HL-60 (cell line): ENCODE data around the gene DHRS7C.

Source experiments
- DNase-seq, 2 experiments: peaks; one replicate each; pipeline ENCODE4 v3.0.0-alpha.2; 2010 to 2020; ENCODE audit warnings: low read depth in 1 of 2, low spot score in 1 of 2
- H3K27ac ChIP-seq: fragments of 250-450 bp; sonication (Bioruptor Pico); replicated peaks from 2 replicates; pipeline ENCODE4 v1.5.1; 2020; ENCODE audit warnings: mild to moderate bottlenecking, moderate library complexity
- H3K27me3 ChIP-seq: fragments of 250-450 bp; sonication (Bioruptor Pico); 2 replicates; pipeline ENCODE4 v1.5.1; 2021; ENCODE audit warnings: mild to moderate bottlenecking, moderate library complexity; ENCODE audit not compliant: insufficient read depth, poor library complexity, severe bottlenecking
- H3K4me3 ChIP-seq: replicated peaks from 2 replicates; pipeline ENCODE4 v1.5.1; 2011; ENCODE audit warnings: mild to moderate bottlenecking, control low read depth, low read length; ENCODE audit not compliant: insufficient read depth
- GABPA ChIP-seq: IDR thresholded peaks from 2 replicates; pipeline ENCODE4 v1.6.1; 2012; ENCODE audit warnings: low read depth
- POLR2AphosphoS5 ChIP-seq: IDR thresholded peaks from 2 replicates; pipeline ENCODE4 v1.6.1; 2012; ENCODE audit warnings: low read depth
- SPI1 ChIP-seq: IDR thresholded peaks from 2 replicates; pipeline ENCODE4 v1.6.1; 2012; ENCODE audit warnings: low read depth, mild to moderate bottlenecking, borderline replicate concordance
- TF ChIP-seq, protein P1 (sequence below): IDR thresholded peaks from 2 replicates; pipeline ENCODE4 v1.6.1; 2012; ENCODE audit warnings: low read depth; ENCODE audit not compliant: insufficient replicate concordance
- TF ChIP-seq, protein P2 (sequence below): IDR thresholded peaks from one replicate; pipeline ENCODE4 v1.5.1; 2011; ENCODE audit warnings: low read length, control low read depth, inconsistent platforms; ENCODE audit not compliant: insufficient read depth

The DHRS7C gene

GRCh38 chr17:9806699-9807098 is 15.3 kb upstream of the DHRS7C start:
- Histone ChIP-seq H3K4me3 (no peak overlapping the region), H3K27me3 (no peaks in the 10 kb centered on the region), H3K27ac (no peak overlapping the region)
- TF ChIP-seq GABPA (no peak), POLR2AphosphoS5 (no peak)
- TF ChIP-seq, protein P1, sequence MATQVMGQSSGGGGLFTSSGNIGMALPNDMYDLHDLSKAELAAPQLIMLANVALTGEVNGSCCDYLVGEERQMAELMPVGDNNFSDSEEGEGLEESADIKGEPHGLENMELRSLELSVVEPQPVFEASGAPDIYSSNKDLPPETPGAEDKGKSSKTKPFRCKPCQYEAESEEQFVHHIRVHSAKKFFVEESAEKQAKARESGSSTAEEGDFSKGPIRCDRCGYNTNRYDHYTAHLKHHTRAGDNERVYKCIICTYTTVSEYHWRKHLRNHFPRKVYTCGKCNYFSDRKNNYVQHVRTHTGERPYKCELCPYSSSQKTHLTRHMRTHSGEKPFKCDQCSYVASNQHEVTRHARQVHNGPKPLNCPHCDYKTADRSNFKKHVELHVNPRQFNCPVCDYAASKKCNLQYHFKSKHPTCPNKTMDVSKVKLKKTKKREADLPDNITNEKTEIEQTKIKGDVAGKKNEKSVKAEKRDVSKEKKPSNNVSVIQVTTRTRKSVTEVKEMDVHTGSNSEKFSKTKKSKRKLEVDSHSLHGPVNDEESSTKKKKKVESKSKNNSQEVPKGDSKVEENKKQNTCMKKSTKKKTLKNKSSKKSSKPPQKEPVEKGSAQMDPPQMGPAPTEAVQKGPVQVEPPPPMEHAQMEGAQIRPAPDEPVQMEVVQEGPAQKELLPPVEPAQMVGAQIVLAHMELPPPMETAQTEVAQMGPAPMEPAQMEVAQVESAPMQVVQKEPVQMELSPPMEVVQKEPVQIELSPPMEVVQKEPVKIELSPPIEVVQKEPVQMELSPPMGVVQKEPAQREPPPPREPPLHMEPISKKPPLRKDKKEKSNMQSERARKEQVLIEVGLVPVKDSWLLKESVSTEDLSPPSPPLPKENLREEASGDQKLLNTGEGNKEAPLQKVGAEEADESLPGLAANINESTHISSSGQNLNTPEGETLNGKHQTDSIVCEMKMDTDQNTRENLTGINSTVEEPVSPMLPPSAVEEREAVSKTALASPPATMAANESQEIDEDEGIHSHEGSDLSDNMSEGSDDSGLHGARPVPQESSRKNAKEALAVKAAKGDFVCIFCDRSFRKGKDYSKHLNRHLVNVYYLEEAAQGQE, result no peak
- DNase-seq, result no peak

DNA sequence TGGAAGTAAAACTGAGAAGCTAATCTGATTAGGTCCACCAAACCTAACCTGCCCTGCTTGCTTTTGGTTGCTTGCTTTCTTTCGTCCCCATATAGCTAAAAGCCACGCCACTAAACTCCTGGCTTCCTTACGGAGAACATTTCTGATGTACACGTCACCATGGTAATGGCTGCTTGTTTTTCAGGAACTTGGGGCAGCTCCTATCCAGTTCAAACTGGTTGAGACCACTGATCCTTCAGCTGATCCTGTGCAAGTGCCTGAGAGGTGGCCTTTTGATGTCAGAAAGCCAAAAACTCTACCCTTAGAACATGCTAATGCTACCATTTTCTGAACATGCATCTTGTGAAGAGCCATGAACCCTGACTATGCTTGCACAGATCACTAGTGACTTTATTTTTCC is 14.4 kb upstream of the DHRS7C start:
- Histone ChIP-seq H3K4me3 (no peak overlapping the region), H3K27ac (no peak overlapping the region), H3K27me3 (no peaks in the 10 kb centered on the region)
- TF ChIP-seq POLR2AphosphoS5 (no peak), SPI1 (no peak), GABPA (no peak)
- TF ChIP-seq, protein P2, sequence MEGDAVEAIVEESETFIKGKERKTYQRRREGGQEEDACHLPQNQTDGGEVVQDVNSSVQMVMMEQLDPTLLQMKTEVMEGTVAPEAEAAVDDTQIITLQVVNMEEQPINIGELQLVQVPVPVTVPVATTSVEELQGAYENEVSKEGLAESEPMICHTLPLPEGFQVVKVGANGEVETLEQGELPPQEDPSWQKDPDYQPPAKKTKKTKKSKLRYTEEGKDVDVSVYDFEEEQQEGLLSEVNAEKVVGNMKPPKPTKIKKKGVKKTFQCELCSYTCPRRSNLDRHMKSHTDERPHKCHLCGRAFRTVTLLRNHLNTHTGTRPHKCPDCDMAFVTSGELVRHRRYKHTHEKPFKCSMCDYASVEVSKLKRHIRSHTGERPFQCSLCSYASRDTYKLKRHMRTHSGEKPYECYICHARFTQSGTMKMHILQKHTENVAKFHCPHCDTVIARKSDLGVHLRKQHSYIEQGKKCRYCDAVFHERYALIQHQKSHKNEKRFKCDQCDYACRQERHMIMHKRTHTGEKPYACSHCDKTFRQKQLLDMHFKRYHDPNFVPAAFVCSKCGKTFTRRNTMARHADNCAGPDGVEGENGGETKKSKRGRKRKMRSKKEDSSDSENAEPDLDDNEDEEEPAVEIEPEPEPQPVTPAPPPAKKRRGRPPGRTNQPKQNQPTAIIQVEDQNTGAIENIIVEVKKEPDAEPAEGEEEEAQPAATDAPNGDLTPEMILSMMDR, result no peak
- TF ChIP-seq, protein P1, result no peak
- DNase-seq, result no peak

DNA sequence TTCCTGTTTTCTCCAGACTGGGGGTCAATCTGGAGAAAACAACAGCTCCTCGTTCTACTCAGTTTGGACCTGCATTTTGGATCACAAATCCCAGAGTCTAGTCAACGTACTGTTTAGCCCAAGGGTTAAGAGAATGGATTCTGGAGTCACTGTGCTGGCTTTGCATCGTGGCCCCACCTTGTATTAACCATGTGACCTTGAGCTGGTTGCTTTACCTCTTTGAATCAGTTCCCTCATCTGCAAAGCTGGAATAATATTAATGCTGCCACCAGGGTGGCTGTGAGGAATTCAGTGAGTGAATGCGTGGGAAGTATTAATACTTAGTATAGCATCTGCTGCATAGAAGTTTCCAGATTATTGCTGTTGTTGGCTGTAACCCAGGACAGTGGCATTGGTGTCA is 11.3 kb upstream of the DHRS7C start:
- H3K27me3 ChIP-seq, result no peaks in the 10 kb centered on the region
- no peak overlapping the region for H3K27ac ChIP-seq
- no peak overlapping the region for H3K4me3 ChIP-seq
- no peak for TF ChIP-seq POLR2AphosphoS5
- TF ChIP-seq, protein P1, result no peak
- TF ChIP-seq, protein P2, result no peak
- TF ChIP-seq GABPA, result no peak
- DNase-seq, result no peak

DNA sequence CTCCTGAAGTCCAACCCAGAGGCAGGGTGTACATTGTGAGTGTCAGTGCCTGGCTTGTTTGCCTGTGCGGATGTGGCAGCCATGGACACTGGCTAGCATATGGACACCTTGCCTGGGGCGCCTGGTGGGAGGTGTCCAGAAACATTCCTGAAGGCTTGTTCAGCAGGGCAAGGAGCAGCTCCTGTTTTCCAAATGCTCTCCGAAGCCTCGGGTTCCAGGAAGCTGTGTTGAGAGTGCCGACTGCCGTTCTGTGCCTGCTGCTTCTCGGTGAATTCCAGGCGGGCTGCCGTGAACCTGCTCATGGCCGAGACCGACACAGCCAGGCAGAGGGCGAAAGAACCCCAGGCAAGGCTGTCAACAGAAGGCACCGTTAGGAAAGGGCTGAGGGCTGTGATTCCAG is 10.9 kb upstream of the DHRS7C start:
- H3K27ac ChIP-seq, result no peak overlapping the region
- H3K4me3 ChIP-seq, result no peak overlapping the region
- H3K27me3 ChIP-seq, result no peaks in the 10 kb centered on the region
- no peak for DNase-seq
- TF ChIP-seq GABPA (no peak), SPI1 (no peak), POLR2AphosphoS5 (no peak)
- TF ChIP-seq, protein P2, result no peak
- TF ChIP-seq, protein P1, result no peak
